OCI-LY1 (cell line): ENCODE data around the gene RUVBL2.

Source experiments
- EZH2 ChIP-seq: fragments of 200-600 bp; sonication (generic), shearing (Covaris generic); IDR thresholded peaks from 2 replicates; pipeline ENCODE4 v1.8.0; 2017; ENCODE audit warnings: borderline replicate concordance, mixed run types, mild to moderate bottlenecking, antibody characterized with exemption, low read length, moderate library complexity, mixed read lengths
- TF ChIP-seq, protein P1 (sequence below): fragments of 200-600 bp; sonication (generic), shearing (Covaris generic); IDR thresholded peaks from 2 replicates; pipeline ENCODE4 v1.5.1; 2017; ENCODE audit warnings: mild to moderate bottlenecking, antibody characterized with exemption, low read length, moderate library complexity, mixed read lengths

DNA sequence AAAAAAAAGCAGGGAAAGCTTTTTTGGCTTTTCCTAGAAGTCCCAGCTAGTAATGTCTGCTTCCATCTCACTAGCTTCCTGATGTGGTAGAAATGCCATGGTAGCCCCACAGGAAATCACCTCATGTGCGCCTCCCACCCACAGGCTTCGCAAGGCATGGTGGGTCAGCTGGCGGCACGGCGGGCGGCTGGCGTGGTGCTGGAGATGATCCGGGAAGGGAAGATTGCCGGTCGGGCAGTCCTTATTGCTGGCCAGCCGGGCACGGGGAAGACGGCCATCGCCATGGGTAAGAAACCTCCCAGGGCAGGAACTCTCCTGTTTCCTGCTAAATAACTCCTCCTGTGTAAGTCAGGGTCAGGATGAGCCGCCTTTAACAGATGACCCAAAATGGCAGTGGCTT lies 10.4 kb downstream of the RUVBL2 start:
- TF ChIP-seq, protein P1, sequence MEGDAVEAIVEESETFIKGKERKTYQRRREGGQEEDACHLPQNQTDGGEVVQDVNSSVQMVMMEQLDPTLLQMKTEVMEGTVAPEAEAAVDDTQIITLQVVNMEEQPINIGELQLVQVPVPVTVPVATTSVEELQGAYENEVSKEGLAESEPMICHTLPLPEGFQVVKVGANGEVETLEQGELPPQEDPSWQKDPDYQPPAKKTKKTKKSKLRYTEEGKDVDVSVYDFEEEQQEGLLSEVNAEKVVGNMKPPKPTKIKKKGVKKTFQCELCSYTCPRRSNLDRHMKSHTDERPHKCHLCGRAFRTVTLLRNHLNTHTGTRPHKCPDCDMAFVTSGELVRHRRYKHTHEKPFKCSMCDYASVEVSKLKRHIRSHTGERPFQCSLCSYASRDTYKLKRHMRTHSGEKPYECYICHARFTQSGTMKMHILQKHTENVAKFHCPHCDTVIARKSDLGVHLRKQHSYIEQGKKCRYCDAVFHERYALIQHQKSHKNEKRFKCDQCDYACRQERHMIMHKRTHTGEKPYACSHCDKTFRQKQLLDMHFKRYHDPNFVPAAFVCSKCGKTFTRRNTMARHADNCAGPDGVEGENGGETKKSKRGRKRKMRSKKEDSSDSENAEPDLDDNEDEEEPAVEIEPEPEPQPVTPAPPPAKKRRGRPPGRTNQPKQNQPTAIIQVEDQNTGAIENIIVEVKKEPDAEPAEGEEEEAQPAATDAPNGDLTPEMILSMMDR: no peak
- no peak for TF ChIP-seq EZH2
